Measurements from ENCODE around the gene HLCS.

DNA sequence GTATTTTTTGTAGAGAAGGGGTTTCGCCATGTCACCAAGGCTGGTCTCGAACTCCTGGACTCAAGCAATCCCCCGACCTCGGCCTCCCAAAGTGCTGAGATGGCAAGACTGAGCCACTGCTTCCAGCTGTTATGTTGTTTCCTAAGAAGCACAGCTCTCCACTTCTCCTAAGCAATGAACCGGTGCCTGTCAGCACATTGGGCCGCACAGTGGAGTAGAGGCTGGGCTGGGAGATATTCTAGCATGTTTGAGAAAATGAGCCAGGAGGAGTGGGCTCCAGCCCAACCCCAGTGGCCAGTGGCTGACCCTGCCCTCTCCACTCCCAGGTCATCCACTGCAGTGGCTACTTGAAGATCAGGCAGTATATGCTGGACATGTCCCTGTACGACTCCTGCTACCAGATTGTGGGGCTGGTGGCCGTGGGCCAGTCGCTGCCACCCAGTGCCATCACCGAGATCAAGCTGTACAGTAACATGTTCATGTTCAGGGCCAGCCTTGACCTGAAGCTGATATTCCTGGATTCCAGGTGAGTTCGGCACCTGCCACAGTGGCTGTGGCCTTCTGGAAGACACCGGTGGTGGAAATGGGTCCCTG, 240.6 kb downstream of the HLCS start:
- TF ChIP-seq GABPA (IDR thresholded peaks at IDR 0.05; ENCODE audit: low read depth), result no peak
- TF ChIP-seq FOSL2 (IDR thresholded peaks at IDR 0.05; ENCODE audit: borderline replicate concordance, low read depth), result no peak
- TF ChIP-seq, protein P1, sequence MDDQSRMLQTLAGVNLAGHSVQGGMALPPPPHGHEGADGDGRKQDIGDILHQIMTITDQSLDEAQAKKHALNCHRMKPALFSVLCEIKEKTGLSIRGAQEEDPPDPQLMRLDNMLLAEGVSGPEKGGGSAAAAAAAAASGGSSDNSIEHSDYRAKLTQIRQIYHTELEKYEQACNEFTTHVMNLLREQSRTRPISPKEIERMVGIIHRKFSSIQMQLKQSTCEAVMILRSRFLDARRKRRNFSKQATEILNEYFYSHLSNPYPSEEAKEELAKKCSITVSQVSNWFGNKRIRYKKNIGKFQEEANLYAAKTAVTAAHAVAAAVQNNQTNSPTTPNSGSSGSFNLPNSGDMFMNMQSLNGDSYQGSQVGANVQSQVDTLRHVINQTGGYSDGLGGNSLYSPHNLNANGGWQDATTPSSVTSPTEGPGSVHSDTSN (IDR thresholded peaks at IDR 0.05), result no peak
- no peak for TF ChIP-seq FOXJ3 (CRISPR knock-in tag; IDR thresholded peaks at IDR 0.05)
- TF ChIP-seq TCF12 (IDR thresholded peaks at IDR 0.05), result no peak
- TF ChIP-seq, protein P2, sequence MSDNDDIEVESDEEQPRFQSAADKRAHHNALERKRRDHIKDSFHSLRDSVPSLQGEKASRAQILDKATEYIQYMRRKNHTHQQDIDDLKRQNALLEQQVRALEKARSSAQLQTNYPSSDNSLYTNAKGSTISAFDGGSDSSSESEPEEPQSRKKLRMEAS (IDR thresholded peaks at IDR 0.05; ENCODE audit: low read depth), result no peak
- TF ChIP-seq, protein P3, sequence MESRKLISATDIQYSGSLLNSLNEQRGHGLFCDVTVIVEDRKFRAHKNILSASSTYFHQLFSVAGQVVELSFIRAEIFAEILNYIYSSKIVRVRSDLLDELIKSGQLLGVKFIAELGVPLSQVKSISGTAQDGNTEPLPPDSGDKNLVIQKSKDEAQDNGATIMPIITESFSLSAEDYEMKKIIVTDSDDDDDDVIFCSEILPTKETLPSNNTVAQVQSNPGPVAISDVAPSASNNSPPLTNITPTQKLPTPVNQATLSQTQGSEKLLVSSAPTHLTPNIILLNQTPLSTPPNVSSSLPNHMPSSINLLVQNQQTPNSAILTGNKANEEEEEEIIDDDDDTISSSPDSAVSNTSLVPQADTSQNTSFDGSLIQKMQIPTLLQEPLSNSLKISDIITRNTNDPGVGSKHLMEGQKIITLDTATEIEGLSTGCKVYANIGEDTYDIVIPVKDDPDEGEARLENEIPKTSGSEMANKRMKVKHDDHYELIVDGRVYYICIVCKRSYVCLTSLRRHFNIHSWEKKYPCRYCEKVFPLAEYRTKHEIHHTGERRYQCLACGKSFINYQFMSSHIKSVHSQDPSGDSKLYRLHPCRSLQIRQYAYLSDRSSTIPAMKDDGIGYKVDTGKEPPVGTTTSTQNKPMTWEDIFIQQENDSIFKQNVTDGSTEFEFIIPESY (IDR thresholded peaks at IDR 0.05; ENCODE audit: borderline replicate concordance, low read depth), result no peak
- TF ChIP-seq USF2 (IDR thresholded peaks at IDR 0.05; ENCODE audit: borderline replicate concordance, low read depth, low read length), result no peak
- TF ChIP-seq, protein P4, sequence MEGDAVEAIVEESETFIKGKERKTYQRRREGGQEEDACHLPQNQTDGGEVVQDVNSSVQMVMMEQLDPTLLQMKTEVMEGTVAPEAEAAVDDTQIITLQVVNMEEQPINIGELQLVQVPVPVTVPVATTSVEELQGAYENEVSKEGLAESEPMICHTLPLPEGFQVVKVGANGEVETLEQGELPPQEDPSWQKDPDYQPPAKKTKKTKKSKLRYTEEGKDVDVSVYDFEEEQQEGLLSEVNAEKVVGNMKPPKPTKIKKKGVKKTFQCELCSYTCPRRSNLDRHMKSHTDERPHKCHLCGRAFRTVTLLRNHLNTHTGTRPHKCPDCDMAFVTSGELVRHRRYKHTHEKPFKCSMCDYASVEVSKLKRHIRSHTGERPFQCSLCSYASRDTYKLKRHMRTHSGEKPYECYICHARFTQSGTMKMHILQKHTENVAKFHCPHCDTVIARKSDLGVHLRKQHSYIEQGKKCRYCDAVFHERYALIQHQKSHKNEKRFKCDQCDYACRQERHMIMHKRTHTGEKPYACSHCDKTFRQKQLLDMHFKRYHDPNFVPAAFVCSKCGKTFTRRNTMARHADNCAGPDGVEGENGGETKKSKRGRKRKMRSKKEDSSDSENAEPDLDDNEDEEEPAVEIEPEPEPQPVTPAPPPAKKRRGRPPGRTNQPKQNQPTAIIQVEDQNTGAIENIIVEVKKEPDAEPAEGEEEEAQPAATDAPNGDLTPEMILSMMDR (IDR thresholded peaks at IDR 0.05), result no peak
- TF ChIP-seq POLR2AphosphoS5 (IDR thresholded peaks at IDR 0.05; ENCODE audit: low read depth, low read length), result no peak
